HL-60/S4 (cell line): ENCODE measurements around the gene TLE3.

Experiments
- in situ Hi-C: fragments of 300-500 bp; cut with MboI; formaldehyde crosslinking; loops from 2 replicates; pipeline ENCODE4 v1.14.3; 2022; ENCODE audit warnings: low sequenced_read_pairs

Gene TLE3

GRCh38 chr15:70014860-70015490, 82.7 kb downstream of the TLE3 start:
- in situ Hi-C loops: no loop called here

GRCh38 chr15:70014331-70014730, 83.4 kb downstream of the TLE3 start:
- in situ Hi-C loops: no loop called here

GRCh38 chr15:70013656-70014313, 83.9 kb downstream of the TLE3 start:
- in situ Hi-C loops: no loop called here

GRCh38 chr15:70012895-70013294, 84.8 kb downstream of the TLE3 start:
- in situ Hi-C loops: no loop called here

DNA sequence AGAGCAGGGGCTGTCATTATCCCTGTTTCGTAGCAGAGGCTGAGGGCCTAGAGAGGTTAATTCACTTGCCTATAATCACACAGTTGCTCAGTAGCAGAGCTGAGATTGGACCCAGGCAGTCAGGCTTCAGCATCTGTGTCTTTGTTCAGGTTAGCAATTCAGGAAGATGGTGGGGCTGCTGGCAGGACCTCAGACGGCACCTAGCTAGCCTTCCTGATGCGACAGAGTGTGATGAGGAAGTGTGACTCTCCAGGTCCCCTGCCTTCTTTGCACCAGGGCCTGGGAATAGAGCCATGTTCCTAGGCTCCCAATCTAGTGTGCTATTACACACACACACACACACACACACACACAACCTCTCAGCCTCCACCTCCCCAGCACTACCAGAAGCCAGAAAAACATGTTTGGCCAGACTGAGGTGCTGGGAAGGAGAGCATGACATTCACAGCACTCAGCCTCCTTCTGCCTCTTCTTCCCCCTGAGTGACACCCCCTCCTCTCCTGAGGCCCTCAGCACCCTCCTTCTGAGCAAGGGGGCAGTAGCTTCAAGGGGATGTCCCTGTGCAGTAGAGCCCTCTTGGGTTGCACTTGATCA, 88.9 kb downstream of the TLE3 start:
- in situ Hi-C loops: no loop called here

GRCh38 chr15:70006259-70007147, 91.2 kb downstream of the TLE3 start:
- in situ Hi-C loops: no loop called here

- in situ Hi-C loops: no loop called here
Observed at GRCh38 chr15:70004826-70005225, 92.9 kb downstream of the TLE3 start.

GRCh38 chr15:70002897-70003296, 94.8 kb downstream of the TLE3 start:
- in situ Hi-C loops: no loop called here

GRCh38 chr15:70001859-70002258, 95.9 kb downstream of the TLE3 start:
- in situ Hi-C loops: no loop called here

- in situ Hi-C loops: no loop called here
Observed at GRCh38 chr15:69999392-70000085, 98.2 kb downstream of the TLE3 start.

- in situ Hi-C loops: no loop called here
Observed at GRCh38 chr15:69998541-69999391, 99.0 kb downstream of the TLE3 start.

- in situ Hi-C loops: no loop called here
Observed at GRCh38 chr15:69997813-69998212, 99.9 kb downstream of the TLE3 start.
